MCF 10A (cell line): ENCODE data around the gene LRRN2. TPM values are rescaled to one million over a fixed set of nuclear protein-coding genes. Genes with fewer than 3 reads are reported as not detected.

Source experiments
- BruUV-seq: library from RNA; stranded (reverse); fragments of 400-500 nt; replicated peaks from 2 replicates; lab custom pipeline; 2021; lab: Mats Ljungman, UMichigan
- CTCF ChIA-PET: fragments of 300-600 bp; sonication (Branson Sonifier 250); formaldehyde crosslinking; extraction: SDS; loops from one replicate; lab custom pipeline; 2021; ENCODE audit warnings: antibody characterized with exemption, inconsistent platforms; lab: Yijun Ruan, JAX
- POLR2A ChIA-PET: fragments of 300-600, 350-650 bp; sonication (Branson Sonifier 250); formaldehyde crosslinking; extraction: SDS; loops from one replicate; lab custom pipeline; 2020; ENCODE audit warnings: antibody characterized with exemption, inconsistent platforms; lab: Yijun Ruan, JAX
- DNase-seq: peaks from one replicate; pipeline ENCODE4 v3.0.0-alpha.2; 2018; ENCODE audit not compliant: unreplicated experiment
- H3K27ac Mint-ChIP-seq: one replicate; pipeline ENCODE4 v1.8.0; 2022; ENCODE audit warnings: mild to moderate bottlenecking, low read depth, mixed read lengths; ENCODE audit not compliant: unreplicated experiment
- H3K27me3 Mint-ChIP-seq: one replicate; pipeline ENCODE4 v1.8.0; 2022; ENCODE audit warnings: mixed read lengths; ENCODE audit not compliant: insufficient read depth, unreplicated experiment
- H3K36me3 Mint-ChIP-seq: one replicate; pipeline ENCODE4 v1.8.0; 2022; ENCODE audit warnings: mild to moderate bottlenecking, moderate library complexity, mixed read lengths; ENCODE audit not compliant: insufficient read depth, unreplicated experiment
- H3K4me1 Mint-ChIP-seq: one replicate; pipeline ENCODE4 v1.8.0; 2022; ENCODE audit warnings: mixed read lengths; ENCODE audit not compliant: insufficient read depth, unreplicated experiment
- H3K4me3 Mint-ChIP-seq: one replicate; pipeline ENCODE4 v1.8.0; 2022; ENCODE audit warnings: mild to moderate bottlenecking, moderate library complexity, mixed read lengths; ENCODE audit not compliant: unreplicated experiment
- H3K9me3 Mint-ChIP-seq: one replicate; pipeline ENCODE4 v1.8.0; 2022; ENCODE audit warnings: mixed read lengths; ENCODE audit not compliant: unreplicated experiment
- intact Hi-C: fragments of 100-400 bp; cut with micrococcal nuclease; formaldehyde crosslinking; loops from 2 replicates; pipeline ENCODE4 v1.14.1; 2022
- total RNA-seq: library from RNA; stranded (reverse); gene quantifications from 2 replicates; pipeline ENCODE4 v1.2.3, GENCODE V29; 2022
- TF ChIP-seq, protein P1 (sequence below): fragments of 200-600 bp; IDR thresholded peaks from one replicate; pipeline ENCODE4 v1.8.0; 2022; ENCODE audit warnings: antibody characterized with exemption, mild to moderate bottlenecking; ENCODE audit not compliant: unreplicated experiment

Gene LRRN2
- total RNA-seq, 1 experiment from 2014 or later: not detected

DNA sequence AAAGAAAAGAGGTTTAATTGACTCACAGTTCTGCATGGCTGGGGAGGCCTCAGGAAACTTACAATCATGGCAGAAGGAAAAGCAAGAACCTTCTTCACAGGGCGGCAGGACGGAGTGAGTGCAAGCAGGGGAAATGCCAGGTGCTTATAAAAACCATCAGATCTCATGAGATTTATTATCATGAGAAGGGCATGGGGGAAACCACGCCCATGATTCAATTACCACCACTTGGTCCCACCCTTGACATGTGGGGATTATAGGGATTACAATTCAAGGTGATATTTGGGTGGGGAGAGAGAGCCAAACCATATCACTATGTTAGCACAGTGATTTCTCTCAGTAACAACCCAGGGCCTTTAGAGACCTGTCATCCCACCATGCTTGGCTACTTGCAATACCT, 39.9 kb downstream of the LRRN2 start:
- TF ChIP-seq, protein P1, sequence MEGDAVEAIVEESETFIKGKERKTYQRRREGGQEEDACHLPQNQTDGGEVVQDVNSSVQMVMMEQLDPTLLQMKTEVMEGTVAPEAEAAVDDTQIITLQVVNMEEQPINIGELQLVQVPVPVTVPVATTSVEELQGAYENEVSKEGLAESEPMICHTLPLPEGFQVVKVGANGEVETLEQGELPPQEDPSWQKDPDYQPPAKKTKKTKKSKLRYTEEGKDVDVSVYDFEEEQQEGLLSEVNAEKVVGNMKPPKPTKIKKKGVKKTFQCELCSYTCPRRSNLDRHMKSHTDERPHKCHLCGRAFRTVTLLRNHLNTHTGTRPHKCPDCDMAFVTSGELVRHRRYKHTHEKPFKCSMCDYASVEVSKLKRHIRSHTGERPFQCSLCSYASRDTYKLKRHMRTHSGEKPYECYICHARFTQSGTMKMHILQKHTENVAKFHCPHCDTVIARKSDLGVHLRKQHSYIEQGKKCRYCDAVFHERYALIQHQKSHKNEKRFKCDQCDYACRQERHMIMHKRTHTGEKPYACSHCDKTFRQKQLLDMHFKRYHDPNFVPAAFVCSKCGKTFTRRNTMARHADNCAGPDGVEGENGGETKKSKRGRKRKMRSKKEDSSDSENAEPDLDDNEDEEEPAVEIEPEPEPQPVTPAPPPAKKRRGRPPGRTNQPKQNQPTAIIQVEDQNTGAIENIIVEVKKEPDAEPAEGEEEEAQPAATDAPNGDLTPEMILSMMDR: no peak
- no peak for DNase-seq
- H3K4me3 Mint-ChIP-seq: no peak overlapping the region
- H3K36me3 Mint-ChIP-seq: no peaks in the 10 kb centered on the region
- CTCF ChIA-PET: interaction anchor here (1.3 to 1.7 kb wide), 2 partner anchors 102 to 118 kb away, joined by 5 to 7 read pairs; no protein-coding TSS in a partner anchor
- intact Hi-C loops: no loop called here
- no TSS peak for BruUV-seq
- no peak overlapping the region for H3K27ac Mint-ChIP-seq
- no peaks in the 10 kb centered on the region for H3K9me3 Mint-ChIP-seq
- H3K27me3 Mint-ChIP-seq: peaks cover 33% of the 10 kb centered on the region
- POLR2A ChIA-PET: no interaction called here
- peaks cover 8% of the 10 kb centered on the region for H3K4me1 Mint-ChIP-seq

DNA sequence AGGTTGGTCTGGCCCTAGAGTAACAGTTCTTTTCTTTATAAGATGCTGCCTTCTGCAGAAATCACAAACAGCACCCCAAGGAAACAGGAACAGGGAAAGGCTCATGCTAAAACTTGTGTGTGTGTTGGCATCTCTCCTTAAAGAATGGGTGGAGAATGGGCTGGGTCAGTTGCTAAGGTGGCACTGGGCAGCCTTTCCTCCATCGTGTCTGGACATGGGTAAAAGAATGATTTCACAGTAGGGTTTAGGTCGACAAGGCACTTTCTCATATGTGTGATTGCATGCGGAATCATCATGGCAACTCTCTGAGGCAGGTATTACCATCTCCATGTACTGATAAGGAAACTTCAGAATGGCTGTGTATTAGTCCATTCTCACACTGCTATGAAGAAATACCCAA, 40.3 kb downstream of the LRRN2 start:
- no peak for DNase-seq
- BruUV-seq: no TSS peak
- ChIA-PET POLR2A (interaction anchor here (1.0 to 1.6 kb wide), 2 partner anchors 14 to 22 kb away, joined by 3 read pairs; no protein-coding TSS in a partner anchor), CTCF (interaction anchor here (0.9 to 1.7 kb wide), 3 partner anchors 15 to 118 kb away, joined by 4 to 7 read pairs (median 5); no protein-coding TSS in a partner anchor)
- Mint-ChIP-seq H3K9me3 (no peaks in the 10 kb centered on the region), H3K27ac (no peak overlapping the region), H3K27me3 (peaks cover 32% of the 10 kb centered on the region), H3K4me3 (no peak overlapping the region), H3K4me1 (peaks cover 8% of the 10 kb centered on the region), H3K36me3 (no peaks in the 10 kb centered on the region)
- intact Hi-C loops: no loop called here
- TF ChIP-seq, protein P1: no peak

DNA sequence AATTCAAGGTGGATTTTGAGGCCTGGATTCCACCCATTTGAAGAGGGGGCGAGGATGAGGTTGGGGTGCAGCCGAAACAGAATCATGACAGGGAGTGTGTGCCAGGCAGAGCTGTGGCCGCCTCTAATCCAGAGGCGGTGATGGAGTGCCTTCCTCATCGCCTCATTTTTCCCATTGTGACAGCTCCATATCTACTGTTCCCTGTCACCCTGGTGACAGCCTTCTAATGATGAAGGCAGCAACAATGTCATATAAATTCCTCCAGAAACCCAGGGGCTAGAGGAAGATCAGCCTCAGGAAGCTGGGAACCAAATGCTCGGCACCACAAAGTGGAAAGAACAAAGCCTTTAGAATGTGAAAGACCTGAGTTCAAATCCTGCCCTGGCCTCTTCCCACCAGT, 42.0 kb downstream of the LRRN2 start:
- POLR2A ChIA-PET: interaction anchor here (0.6 kb wide), 1 partner anchor 411 kb away, joined by 3 read pairs; no protein-coding TSS in a partner anchor
- no TSS peak for BruUV-seq
- H3K4me3 Mint-ChIP-seq: no peak overlapping the region
- H3K27ac Mint-ChIP-seq: no peak overlapping the region
- peaks cover 8% of the 10 kb centered on the region for H3K4me1 Mint-ChIP-seq
- peaks cover 32% of the 10 kb centered on the region for H3K27me3 Mint-ChIP-seq
- H3K9me3 Mint-ChIP-seq: no peaks in the 10 kb centered on the region
- intact Hi-C loops: no loop called here
- CTCF ChIA-PET: interaction anchor here (0.7 to 1.8 kb wide), 4 partner anchors 9 to 418 kb away, joined by 3 to 9 read pairs (median 4); no protein-coding TSS in a partner anchor
- DNase-seq: no peak
- TF ChIP-seq, protein P1: no peak
- no peaks in the 10 kb centered on the region for H3K36me3 Mint-ChIP-seq

DNA sequence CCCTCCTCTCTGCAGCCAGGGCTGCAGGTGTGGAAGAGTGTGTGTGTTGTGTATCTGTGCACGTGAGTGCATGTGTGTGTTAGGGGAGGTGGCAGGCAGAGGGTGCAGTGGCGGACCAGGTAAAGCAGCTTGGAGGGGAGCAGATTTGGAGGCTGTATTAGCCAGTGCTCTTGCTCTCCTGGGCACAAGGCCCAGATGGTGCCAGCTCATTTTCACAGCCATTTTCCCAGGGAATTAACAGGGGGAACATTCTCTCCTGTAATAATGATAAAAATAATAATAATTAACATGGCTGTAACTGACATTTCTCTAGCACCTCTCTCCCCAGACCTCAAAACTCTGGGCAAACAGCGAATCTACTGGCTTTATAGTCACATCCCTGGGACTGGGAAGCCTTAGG, 43.6 kb downstream of the LRRN2 start:
- CTCF ChIA-PET: interaction anchor here (0.6 to 3.9 kb wide), 7 partner anchors 24 to 260 kb away, joined by 3 to 33 read pairs (median 4); no protein-coding TSS in a partner anchor
- POLR2A ChIA-PET: no interaction called here
- Mint-ChIP-seq H3K36me3 (no peaks in the 10 kb centered on the region), H3K27ac (no peak overlapping the region), H3K4me1 (peaks cover 1% of the 10 kb centered on the region), H3K4me3 (no peak overlapping the region), H3K27me3 (peaks cover 37% of the 10 kb centered on the region), H3K9me3 (no peaks in the 10 kb centered on the region)
- no peak for DNase-seq
- intact Hi-C loops: no loop called here
- TF ChIP-seq, protein P1: no peak
- BruUV-seq: no TSS peak
